Panc1 (cell line): ENCODE measurements around the gene TACR1. TPM values are rescaled to one million over a fixed set of nuclear protein-coding genes. Genes with fewer than 3 reads are reported as not detected.

Source experiments
- ATAC-seq: fragments of 200-7000 bp; cut with Tn5 transposase; 2 replicates; pipeline ENCODE4 v1.9.1; 2020; ENCODE audit warnings: mild to moderate bottlenecking, moderate library complexity
- BruUV-seq: library from RNA; stranded (reverse); fragments of 400-500 nt; replicated peaks from 2 replicates; lab custom pipeline; 2021; lab: Mats Ljungman, UMichigan
- CTCF ChIA-PET: fragments of 300-600 bp; sonication (Branson Sonifier 250); formaldehyde crosslinking; loops from one replicate; lab custom pipeline; 2022; ENCODE audit warnings: antibody characterized with exemption; lab: Charles Lee
- POLR2A ChIA-PET: fragments of 300-600 bp; sonication (Branson Sonifier 250); formaldehyde crosslinking; loops from one replicate; lab custom pipeline; 2022; ENCODE audit warnings: antibody characterized with exemption; lab: Charles Lee
- DNase-seq: peaks from one replicate; pipeline ENCODE4 v3.0.0-alpha.2; 2010; ENCODE audit warnings: low read depth, low spot score
- H3K27ac ChIP-seq: 2 replicates; pipeline ENCODE4 v1.5.1; 2011; ENCODE audit warnings: mild to moderate bottlenecking, low read length, inconsistent platforms
- H3K27me3 ChIP-seq: fragments of 200-500 bp; sonication (Bioruptor generic); 2 replicates; pipeline ENCODE4 v1.6.0; 2014; ENCODE audit warnings: low read length, inconsistent platforms; ENCODE audit not compliant: control insufficient read depth, insufficient read depth
- H3K36me3 ChIP-seq: fragments of 200-500 bp; sonication (Bioruptor generic); 2 replicates; pipeline ENCODE4 v1.5.1; 2014; ENCODE audit warnings: inconsistent platforms, mild to moderate bottlenecking, low read length, moderate library complexity; ENCODE audit not compliant: control insufficient read depth, insufficient read depth
- H3K4me1 ChIP-seq: 2 replicates; pipeline ENCODE4 v1.5.1; 2011; ENCODE audit warnings: inconsistent platforms, mild to moderate bottlenecking, low read length, moderate library complexity; ENCODE audit not compliant: control insufficient read depth, insufficient read depth
- H3K4me3 ChIP-seq, 2 experiments: 2 replicates each; pipeline ENCODE4 v1.5.1; 2011 to 2012; ENCODE audit warnings: low read depth in 2 of 2, low read length in 2 of 2, mild to moderate bottlenecking in 2 of 2, inconsistent platforms in 1 of 2, moderate library complexity in 1 of 2
- H3K9me3 ChIP-seq: fragments of 200-500 bp; sonication (Bioruptor generic); 2 replicates; pipeline ENCODE4 v1.5.1; 2014; ENCODE audit warnings: low read depth, mild to moderate bottlenecking, inconsistent platforms, low read length, moderate library complexity; ENCODE audit not compliant: control insufficient read depth, insufficient read depth
- POLR2AphosphoS5 ChIP-seq: IDR thresholded peaks from 2 replicates; pipeline ENCODE4 v1.6.1; 2012; ENCODE audit warnings: mild to moderate bottlenecking, low read depth, low read length, moderate library complexity
- SIN3A ChIP-seq: IDR thresholded peaks from 2 replicates; pipeline ENCODE4 v1.6.1; 2012; ENCODE audit warnings: low read depth, mild to moderate bottlenecking, low read length, moderate library complexity, borderline replicate concordance; ENCODE audit not compliant: insufficient read depth
- TCF7L2 ChIP-seq: IDR thresholded peaks from 2 replicates; pipeline ENCODE4 v1.6.1; 2011; ENCODE audit warnings: mild to moderate bottlenecking, low read depth, low read length, inconsistent platforms
- in situ Hi-C: cut with HindIII; loops from 2 replicates; pipeline ENCODE4 v1.10.0; 2016; ENCODE audit warnings: low sequenced_read_pairs, low pct_unique_long_range_greater_than_20kb
- intact Hi-C: fragments of 100-400 bp; cut with micrococcal nuclease; formaldehyde crosslinking; loops from one replicate; pipeline ENCODE4 v1.10.0; 2022; ENCODE audit not compliant: unreplicated experiment
- total RNA-seq: library from RNA; stranded (reverse); gene quantifications from one replicate; pipeline ENCODE4 v1.2.1, GENCODE V29; 2021; ENCODE audit not compliant: unreplicated experiment
- TF ChIP-seq, protein P1 (sequence below): fragments of 450-650 bp; IDR thresholded peaks from 2 replicates; pipeline ENCODE4 v1.5.1; 2017; ENCODE audit warnings: mild to moderate bottlenecking
- TF ChIP-seq, protein P2 (sequence below), 2 experiments: IDR thresholded peaks; 2 replicates each; pipeline ENCODE4 v1.6.1; 2011 to 2012; ENCODE audit warnings: low read depth in 2 of 2, control low read depth in 1 of 2, low read length in 1 of 2, mild to moderate bottlenecking in 1 of 2, moderate library complexity in 1 of 2; ENCODE audit not compliant: insufficient read depth in 1 of 2

TACR1 gene
- total RNA-seq, 1 experiment from 2014 or later = not detected

DNA sequence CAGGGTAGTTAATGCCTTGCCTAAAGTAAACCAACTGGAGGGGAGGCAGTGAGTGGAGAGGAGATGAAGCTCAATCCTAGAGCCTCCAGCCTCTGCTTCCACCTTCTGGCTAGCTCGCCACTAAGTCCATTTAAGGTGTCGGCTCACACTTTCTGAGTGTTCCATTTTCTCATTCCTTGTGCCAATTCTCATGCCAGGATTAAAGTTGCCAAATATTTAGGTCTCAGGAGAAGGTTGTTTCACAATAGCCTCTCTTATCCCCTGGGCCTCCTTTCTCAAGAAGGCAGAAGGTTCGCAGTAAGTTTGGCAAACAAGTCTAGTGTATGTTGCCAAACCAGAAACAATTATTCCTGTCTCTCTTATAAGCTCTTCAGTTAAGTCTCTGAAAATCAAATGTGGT lies 57.2 kb downstream of the TACR1 start:
- ATAC-seq (no peak), DNase-seq (no peak)
- ChIA-PET CTCF (no interaction called here), POLR2A (no interaction called here)
- TF ChIP-seq, protein P1, sequence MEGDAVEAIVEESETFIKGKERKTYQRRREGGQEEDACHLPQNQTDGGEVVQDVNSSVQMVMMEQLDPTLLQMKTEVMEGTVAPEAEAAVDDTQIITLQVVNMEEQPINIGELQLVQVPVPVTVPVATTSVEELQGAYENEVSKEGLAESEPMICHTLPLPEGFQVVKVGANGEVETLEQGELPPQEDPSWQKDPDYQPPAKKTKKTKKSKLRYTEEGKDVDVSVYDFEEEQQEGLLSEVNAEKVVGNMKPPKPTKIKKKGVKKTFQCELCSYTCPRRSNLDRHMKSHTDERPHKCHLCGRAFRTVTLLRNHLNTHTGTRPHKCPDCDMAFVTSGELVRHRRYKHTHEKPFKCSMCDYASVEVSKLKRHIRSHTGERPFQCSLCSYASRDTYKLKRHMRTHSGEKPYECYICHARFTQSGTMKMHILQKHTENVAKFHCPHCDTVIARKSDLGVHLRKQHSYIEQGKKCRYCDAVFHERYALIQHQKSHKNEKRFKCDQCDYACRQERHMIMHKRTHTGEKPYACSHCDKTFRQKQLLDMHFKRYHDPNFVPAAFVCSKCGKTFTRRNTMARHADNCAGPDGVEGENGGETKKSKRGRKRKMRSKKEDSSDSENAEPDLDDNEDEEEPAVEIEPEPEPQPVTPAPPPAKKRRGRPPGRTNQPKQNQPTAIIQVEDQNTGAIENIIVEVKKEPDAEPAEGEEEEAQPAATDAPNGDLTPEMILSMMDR = no peak
- TF ChIP-seq SIN3A = no peak
- TF ChIP-seq POLR2AphosphoS5 = no peak
- TF ChIP-seq, protein P2, sequence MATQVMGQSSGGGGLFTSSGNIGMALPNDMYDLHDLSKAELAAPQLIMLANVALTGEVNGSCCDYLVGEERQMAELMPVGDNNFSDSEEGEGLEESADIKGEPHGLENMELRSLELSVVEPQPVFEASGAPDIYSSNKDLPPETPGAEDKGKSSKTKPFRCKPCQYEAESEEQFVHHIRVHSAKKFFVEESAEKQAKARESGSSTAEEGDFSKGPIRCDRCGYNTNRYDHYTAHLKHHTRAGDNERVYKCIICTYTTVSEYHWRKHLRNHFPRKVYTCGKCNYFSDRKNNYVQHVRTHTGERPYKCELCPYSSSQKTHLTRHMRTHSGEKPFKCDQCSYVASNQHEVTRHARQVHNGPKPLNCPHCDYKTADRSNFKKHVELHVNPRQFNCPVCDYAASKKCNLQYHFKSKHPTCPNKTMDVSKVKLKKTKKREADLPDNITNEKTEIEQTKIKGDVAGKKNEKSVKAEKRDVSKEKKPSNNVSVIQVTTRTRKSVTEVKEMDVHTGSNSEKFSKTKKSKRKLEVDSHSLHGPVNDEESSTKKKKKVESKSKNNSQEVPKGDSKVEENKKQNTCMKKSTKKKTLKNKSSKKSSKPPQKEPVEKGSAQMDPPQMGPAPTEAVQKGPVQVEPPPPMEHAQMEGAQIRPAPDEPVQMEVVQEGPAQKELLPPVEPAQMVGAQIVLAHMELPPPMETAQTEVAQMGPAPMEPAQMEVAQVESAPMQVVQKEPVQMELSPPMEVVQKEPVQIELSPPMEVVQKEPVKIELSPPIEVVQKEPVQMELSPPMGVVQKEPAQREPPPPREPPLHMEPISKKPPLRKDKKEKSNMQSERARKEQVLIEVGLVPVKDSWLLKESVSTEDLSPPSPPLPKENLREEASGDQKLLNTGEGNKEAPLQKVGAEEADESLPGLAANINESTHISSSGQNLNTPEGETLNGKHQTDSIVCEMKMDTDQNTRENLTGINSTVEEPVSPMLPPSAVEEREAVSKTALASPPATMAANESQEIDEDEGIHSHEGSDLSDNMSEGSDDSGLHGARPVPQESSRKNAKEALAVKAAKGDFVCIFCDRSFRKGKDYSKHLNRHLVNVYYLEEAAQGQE (IDR thresholded peaks at IDR 0.05; ENCODE audit: insufficient read depth in 1 of 2, low read depth in 2 of 2, low read length in 1 of 2) = no peak
- no peak for TF ChIP-seq TCF7L2
- Histone ChIP-seq H3K27ac (no peak overlapping the region), H3K4me3 (no peak overlapping the region), H3K36me3 (no peaks in the 10 kb centered on the region; the same call in 1 of the 2 replicates), H3K27me3 (no peaks in the 10 kb centered on the region; the same call in 1 of the 2 replicates), H3K4me1 (no peaks in the 10 kb centered on the region), H3K9me3 (no peaks in the 10 kb centered on the region)
- in situ Hi-C loops = no loop called here
- intact Hi-C loops = no loop called here
- BruUV-seq = no TSS peak

DNA sequence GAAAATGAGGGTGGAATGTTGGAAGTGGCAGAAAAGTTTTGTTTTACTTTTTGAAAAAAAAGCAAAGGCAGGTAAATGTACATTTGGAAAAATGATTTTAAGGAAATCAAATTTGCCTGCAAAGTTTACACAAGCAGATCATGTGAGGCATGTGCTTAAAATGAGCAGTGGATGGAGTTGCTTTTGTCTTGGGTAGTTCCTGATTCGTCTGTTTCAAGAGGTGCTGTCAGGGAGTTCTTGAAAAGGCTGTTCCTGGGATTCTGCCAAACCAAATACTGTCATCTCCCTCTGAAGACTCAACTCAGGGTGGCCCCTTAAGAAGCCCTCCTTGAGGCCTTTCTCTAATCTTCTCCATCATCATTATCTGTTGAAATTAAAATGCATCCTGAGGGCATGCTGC lies 59.0 kb downstream of the TACR1 start:
- no peaks in the 10 kb centered on the region; the same call in 1 of the 2 replicates for H3K27me3 ChIP-seq
- H3K36me3 ChIP-seq = no peaks in the 10 kb centered on the region; the same call in 1 of the 2 replicates
- no peak overlapping the region for H3K27ac ChIP-seq
- H3K9me3 ChIP-seq = no peaks in the 10 kb centered on the region
- H3K4me3 ChIP-seq = no peak overlapping the region
- no TSS peak for BruUV-seq
- ATAC-seq (no peak), DNase-seq (no peak)
- no peaks in the 10 kb centered on the region for H3K4me1 ChIP-seq
- intact Hi-C loops = no loop called here
- ChIA-PET CTCF (no interaction called here), POLR2A (no interaction called here)
- in situ Hi-C loops = no loop called here
- TF ChIP-seq POLR2AphosphoS5 (no peak), TCF7L2 (no peak), SIN3A (no peak)
- TF ChIP-seq, protein P1 = no peak
- TF ChIP-seq, protein P2 (IDR thresholded peaks at IDR 0.05; ENCODE audit: insufficient read depth in 1 of 2, low read depth in 2 of 2, low read length in 1 of 2) = no peak
